K562 (cell line): ENCODE measurements around the gene KAT2B. TPM values are rescaled to one million over a fixed set of nuclear protein-coding genes. Genes with fewer than 3 reads are reported as not detected.

Experiments used
- CBFA2T2 ChIP-seq: fragments of 450-650 bp; conservative IDR thresholded peaks from 2 replicates; pipeline ENCODE4 v1.6.1; 2017; ENCODE audit warnings: mild to moderate bottlenecking
- CEBPB ChIP-seq: fragments of 450-650 bp; IDR thresholded peaks from 2 replicates; pipeline ENCODE4 v1.6.1; 2016; ENCODE audit warnings: missing genetic modification characterization, missing compliant biosample characterization
- GATA2 ChIP-seq: sonication (generic); formaldehyde crosslinking; IDR thresholded peaks from 2 replicates; pipeline ENCODE4 v1.4.0; 2020; ENCODE audit warnings: mild to moderate bottlenecking, missing genetic modification reagents
- HOXB6 ChIP-seq: fragments of 250-450 bp; sonication (Bioruptor Pico); IDR thresholded peaks from 2 replicates; pipeline ENCODE4 v1.5.1; 2022; ENCODE audit warnings: mild to moderate bottlenecking, borderline replicate concordance
- NELFE ChIP-seq: IDR thresholded peaks from 2 replicates; pipeline ENCODE4 v1.6.1; 2011; ENCODE audit warnings: mild to moderate bottlenecking; ENCODE audit not compliant: insufficient read depth, insufficient read length
- SMAD2 ChIP-seq: fragments of 150-350 bp; IDR thresholded peaks from 2 replicates; pipeline ENCODE4 v1.6.1; 2014; ENCODE audit warnings: low read depth, mild to moderate bottlenecking, low read length
- SMAD4 ChIP-seq: fragments of 250-450 bp; sonication (Bioruptor Pico); conservative IDR thresholded peaks from 2 replicates; pipeline ENCODE4 v1.8.0; 2021; ENCODE audit warnings: inconsistent platforms, mild to moderate bottlenecking, moderate library complexity
- TAF7 ChIP-seq: fragments of 450-650 bp; IDR thresholded peaks from 2 replicates; pipeline ENCODE4 v1.6.1; 2016; ENCODE audit warnings: missing genetic modification characterization, missing compliant biosample characterization
- WHSC1 ChIP-seq: IDR thresholded peaks from one replicate; pipeline ENCODE4 v1.6.1; 2012; ENCODE audit warnings: low read length, control low read depth, inconsistent platforms
- ZNF398 ChIP-seq: fragments of 250-450 bp; sonication (Bioruptor Pico); IDR thresholded peaks from 2 replicates; pipeline ENCODE4 v1.8.0; 2021; ENCODE audit warnings: moderate library complexity, mild to moderate bottlenecking, inconsistent platforms
- polyA plus RNA-seq, 8 experiments: library from polyadenylated mRNA; depleted of rRNA in 4 of 8; stranded (reverse) in 5 of 8; unstranded in 3 of 8; fragments of >200 nt; fragmentation: Nextera tagmentation in 2 of 8; fragmentation: Illumina TruSeq in 1 of 8; extraction: Ambion mirVana in 2 of 8; extraction: Trizol in 1 of 8; gene quantifications; 2 replicates each; pipeline versions ENCODE4 v1.2.1 to v1.2.3, GENCODE V29; 2011 to 2014; ENCODE audit warnings: inconsistent platforms in 1 of 8, missing spikeins in 1 of 8
- total RNA-seq, 7 experiments: library from RNA; depleted of rRNA in 6 of 7; stranded (reverse); fragments of >200 nt in 6 of 7; fragmentation: Illumina TruSeq in 2 of 7; extraction: Trizol in 2 of 7; gene quantifications; 2 replicates each; pipeline versions ENCODE4 v1.2.1 to v1.2.3, GENCODE V29; 2011 to 2021; ENCODE audit warnings: low replicate concordance in 1 of 7
- TF ChIP-seq, protein P1 (sequence below): sonication (generic); formaldehyde crosslinking; IDR thresholded peaks from 2 replicates; pipeline ENCODE4 v1.8.0; 2023; ENCODE audit warnings: mild to moderate bottlenecking, missing genetic modification reagents

KAT2B gene
- total and polyA plus RNA-seq, 9 of the 15 experiments (the other 6 are each of a cell fraction or from before 2014, with no cell fraction given), result 3.3 to 14.9 (median 12.2) TPM

- TF ChIP-seq, protein P1, sequence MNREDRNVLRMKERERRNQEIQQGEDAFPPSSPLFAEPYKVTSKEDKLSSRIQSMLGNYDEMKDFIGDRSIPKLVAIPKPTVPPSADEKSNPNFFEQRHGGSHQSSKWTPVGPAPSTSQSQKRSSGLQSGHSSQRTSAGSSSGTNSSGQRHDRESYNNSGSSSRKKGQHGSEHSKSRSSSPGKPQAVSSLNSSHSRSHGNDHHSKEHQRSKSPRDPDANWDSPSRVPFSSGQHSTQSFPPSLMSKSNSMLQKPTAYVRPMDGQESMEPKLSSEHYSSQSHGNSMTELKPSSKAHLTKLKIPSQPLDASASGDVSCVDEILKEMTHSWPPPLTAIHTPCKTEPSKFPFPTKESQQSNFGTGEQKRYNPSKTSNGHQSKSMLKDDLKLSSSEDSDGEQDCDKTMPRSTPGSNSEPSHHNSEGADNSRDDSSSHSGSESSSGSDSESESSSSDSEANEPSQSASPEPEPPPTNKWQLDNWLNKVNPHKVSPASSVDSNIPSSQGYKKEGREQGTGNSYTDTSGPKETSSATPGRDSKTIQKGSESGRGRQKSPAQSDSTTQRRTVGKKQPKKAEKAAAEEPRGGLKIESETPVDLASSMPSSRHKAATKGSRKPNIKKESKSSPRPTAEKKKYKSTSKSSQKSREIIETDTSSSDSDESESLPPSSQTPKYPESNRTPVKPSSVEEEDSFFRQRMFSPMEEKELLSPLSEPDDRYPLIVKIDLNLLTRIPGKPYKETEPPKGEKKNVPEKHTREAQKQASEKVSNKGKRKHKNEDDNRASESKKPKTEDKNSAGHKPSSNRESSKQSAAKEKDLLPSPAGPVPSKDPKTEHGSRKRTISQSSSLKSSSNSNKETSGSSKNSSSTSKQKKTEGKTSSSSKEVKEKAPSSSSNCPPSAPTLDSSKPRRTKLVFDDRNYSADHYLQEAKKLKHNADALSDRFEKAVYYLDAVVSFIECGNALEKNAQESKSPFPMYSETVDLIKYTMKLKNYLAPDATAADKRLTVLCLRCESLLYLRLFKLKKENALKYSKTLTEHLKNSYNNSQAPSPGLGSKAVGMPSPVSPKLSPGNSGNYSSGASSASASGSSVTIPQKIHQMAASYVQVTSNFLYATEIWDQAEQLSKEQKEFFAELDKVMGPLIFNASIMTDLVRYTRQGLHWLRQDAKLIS (CRISPR knock-in tag), result no peak
- TF ChIP-seq CEBPB (peak; percentile 99), TAF7 (tag) (no peak), WHSC1 (no peak), CBFA2T2 (no peak), GATA2 (CRISPR knock-in tag) (no peak), NELFE (no peak), SMAD2 (no peak), SMAD4 (CRISPR knock-in tag) (no peak), ZNF398 (CRISPR knock-in tag) (no peak), HOXB6 (CRISPR knock-in tag) (no peak)
- TF ChIP-seq, all 486 proteins: peak for 10
Measured at GRCh38 chr3:20060974-20061685, 20.9 kb downstream of the KAT2B start (continued).
